ENCODE results near the gene PRMT5.

GRCh38 chr14:22915886-22916521 lies 13.2 kb downstream of the PRMT5 start:
- TF ChIP-seq POLR2A (IDR thresholded peaks at IDR 0.05) (no peak), CTCF (IDR thresholded peaks at IDR 0.05 in 8 of 11, conservative IDR thresholded peaks at IDR 0.05 in 3 of 11) (no peak), POLR2AphosphoS5 (IDR thresholded peaks at IDR 0.05) (peak in 1 of 3 donors; percentile 56)

Data from spleen (tissue), 7 donors.